ENCODE data around the gene POLR2E.

Gene POLR2E

DNA sequence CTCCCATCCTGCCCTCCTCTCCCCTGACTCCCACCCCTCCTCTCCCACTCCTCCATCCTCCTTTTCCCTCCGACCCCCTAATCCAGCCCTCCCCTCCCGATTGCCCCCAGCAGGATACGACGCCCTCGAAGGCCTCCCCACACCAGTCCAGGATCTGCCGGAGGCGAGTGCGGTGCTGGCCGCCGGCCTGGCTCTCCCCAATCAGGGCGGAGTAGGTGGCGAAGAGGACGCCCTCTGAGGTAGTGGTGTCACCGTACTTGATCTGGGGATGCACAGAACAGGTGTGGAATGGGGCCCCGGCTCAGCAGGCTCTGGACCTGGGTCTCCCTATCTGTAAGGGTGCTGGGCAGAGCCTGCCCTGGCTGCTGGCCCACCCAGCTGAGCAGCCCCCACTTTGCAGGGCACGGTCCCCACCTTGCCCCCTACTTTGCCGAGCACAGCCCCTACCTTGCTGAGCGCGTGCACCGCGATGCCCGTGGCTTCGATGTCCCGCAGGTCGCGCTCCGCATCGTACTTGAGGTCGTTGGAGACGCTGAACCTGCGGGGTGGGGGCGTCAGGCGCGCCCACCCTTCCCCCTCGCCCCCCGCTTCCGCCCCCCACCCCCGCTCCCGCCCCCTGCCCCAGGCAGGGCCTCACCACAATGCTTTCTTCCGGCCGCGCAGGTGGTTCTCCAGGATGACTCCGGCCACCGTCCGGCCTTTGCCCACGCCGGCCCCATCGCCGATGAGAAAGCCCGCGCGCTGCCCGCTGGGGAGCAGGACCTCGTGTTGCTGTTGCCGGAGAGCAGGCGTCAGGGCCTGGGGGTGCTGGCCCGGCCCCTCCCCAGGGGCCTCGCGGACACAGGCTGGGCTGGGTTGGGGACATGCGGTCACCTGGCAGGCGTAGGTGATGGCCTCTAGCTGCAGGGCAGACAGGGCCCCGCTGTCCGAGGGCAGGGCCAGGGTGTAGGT, 27.1 kb upstream of the POLR2E start:
- DNase-seq (ENCODE audit: low read depth in 2 of 2), result no peak
- no peak overlapping the region for H3K4me3 ChIP-seq (replicated peaks in 1 of 2; ENCODE audit: low read depth in 2 of 2, low read length in 2 of 2)
- TF ChIP-seq, protein P1, sequence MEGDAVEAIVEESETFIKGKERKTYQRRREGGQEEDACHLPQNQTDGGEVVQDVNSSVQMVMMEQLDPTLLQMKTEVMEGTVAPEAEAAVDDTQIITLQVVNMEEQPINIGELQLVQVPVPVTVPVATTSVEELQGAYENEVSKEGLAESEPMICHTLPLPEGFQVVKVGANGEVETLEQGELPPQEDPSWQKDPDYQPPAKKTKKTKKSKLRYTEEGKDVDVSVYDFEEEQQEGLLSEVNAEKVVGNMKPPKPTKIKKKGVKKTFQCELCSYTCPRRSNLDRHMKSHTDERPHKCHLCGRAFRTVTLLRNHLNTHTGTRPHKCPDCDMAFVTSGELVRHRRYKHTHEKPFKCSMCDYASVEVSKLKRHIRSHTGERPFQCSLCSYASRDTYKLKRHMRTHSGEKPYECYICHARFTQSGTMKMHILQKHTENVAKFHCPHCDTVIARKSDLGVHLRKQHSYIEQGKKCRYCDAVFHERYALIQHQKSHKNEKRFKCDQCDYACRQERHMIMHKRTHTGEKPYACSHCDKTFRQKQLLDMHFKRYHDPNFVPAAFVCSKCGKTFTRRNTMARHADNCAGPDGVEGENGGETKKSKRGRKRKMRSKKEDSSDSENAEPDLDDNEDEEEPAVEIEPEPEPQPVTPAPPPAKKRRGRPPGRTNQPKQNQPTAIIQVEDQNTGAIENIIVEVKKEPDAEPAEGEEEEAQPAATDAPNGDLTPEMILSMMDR (IDR thresholded peaks at IDR 0.05; ENCODE audit: low read depth, low read length), result no peak

DNA sequence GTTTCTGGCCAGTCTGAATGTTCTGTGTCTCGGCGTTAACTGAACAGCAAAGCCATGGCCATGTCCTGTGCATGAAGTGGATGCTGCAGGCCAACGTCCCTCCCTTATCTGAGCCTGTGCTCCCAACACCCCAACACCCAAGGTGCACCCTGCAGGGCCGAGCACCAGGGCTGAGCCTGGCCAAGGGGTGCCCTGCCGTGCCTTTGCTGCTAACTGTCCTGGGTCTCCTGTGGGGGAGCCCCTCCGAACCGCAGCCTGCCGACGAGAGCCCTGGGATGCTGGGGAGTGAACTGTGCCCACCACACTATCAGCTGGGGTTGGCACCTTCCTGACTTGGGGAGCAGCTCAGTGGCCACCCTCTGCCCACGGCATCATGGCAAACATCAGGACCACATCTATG, 26.2 kb upstream of the POLR2E start:
- DNase-seq (ENCODE audit: low read depth in 2 of 2), result no peak

DNA sequence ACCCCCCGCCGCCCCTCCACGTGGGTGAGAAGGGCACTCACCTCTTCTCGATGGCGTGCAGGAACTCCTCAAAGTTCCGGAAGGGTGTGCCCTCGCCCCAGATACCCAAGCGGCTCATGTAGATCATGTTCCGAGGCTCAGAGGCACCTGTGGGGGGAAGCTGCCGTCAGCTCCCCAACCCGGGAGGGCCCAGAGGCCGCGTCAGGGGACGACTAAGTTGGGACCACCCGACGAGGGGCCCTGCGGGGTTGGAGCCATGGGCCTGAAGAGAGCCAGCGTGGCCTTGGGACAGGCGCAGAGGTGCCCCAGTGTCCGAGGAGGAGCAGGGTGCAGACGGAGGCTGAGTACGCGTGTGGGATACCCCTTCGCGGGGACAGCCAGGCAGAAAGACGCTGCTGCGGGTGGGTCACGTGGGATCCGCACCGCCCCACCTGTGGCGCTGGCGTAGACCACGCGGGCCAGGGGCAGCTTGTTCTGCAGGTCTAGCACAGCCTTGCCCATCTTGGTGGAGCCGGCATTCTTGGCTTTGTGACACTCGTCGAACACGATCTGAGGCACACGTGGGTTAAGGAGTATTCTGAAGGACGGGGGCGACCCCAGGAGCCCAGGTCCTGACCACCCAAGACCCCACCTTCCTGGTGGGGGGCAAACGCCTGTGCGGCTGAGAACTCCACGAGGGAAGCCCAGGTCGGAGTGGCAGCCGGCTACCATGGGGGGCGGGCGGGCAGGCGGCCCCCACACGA, 24.5 kb upstream of the POLR2E start:
- TF ChIP-seq, protein P1 (IDR thresholded peaks at IDR 0.05; ENCODE audit: low read depth, low read length), result no peak
- DNase-seq (ENCODE audit: low read depth in 2 of 2), result no peak
- H3K4me3 ChIP-seq (replicated peaks in 1 of 2; ENCODE audit: low read depth in 2 of 2, low read length in 2 of 2), result no peak overlapping the region

More for the DNA sequence above, 26.2 kb upstream of the POLR2E start:
- no peak overlapping the region for H3K4me3 ChIP-seq (replicated peaks in 1 of 2; ENCODE audit: low read depth in 2 of 2, low read length in 2 of 2)
- TF ChIP-seq, protein P1 (IDR thresholded peaks at IDR 0.05; ENCODE audit: low read depth, low read length), result no peak

DNA sequence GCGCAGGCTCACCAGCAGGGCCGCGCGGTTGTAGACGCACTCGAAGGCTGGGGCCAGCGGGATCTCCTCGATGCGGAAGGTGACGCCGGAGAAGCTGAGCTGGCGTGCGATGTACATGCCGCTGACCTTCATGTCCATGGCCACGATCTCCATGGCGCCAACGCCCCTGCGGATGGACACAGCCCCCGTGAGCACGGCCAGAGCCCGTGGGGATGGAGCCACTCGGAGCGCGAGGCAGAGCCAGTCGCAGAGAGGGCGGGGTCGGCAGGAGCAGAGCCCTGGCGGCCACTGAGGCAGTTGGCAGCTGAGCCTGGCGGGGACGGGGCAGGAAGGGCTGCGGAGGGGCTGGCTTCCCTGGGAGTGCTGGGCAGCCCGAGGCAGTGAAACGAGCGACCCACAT, 23.8 kb upstream of the POLR2E start:
- TF ChIP-seq, protein P1 (IDR thresholded peaks at IDR 0.05; ENCODE audit: low read depth, low read length), result no peak
- DNase-seq (ENCODE audit: low read depth in 2 of 2), result no peak
- no peak overlapping the region for H3K4me3 ChIP-seq (replicated peaks in 1 of 2; ENCODE audit: low read depth in 2 of 2, low read length in 2 of 2)

DNA sequence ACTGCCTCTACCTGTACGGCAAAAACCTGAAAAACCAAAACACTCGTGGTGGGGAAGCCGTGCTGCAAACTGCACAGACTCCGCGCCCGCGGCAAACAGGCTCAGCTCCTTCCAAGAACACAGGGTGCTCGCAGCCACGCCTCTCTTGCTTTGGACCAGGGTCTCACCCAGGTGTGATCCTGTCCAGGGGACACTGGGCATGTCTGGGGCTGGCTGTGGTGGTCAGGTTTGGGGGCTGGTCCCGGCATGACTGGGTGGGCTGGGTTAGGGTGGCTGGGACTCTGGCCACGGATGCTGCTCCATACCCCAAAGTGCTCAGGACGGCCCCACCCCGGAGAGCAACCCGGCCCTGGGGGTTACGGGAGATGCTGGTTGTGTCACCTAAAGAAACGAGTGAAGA, 22.5 kb upstream of the POLR2E start:
- DNase-seq (ENCODE audit: low read depth in 2 of 2), result no peak
- TF ChIP-seq, protein P1 (IDR thresholded peaks at IDR 0.05; ENCODE audit: low read depth, low read length), result no peak
- H3K4me3 ChIP-seq (replicated peaks in 1 of 2; ENCODE audit: low read depth in 2 of 2, low read length in 2 of 2), result no peak overlapping the region

DNA sequence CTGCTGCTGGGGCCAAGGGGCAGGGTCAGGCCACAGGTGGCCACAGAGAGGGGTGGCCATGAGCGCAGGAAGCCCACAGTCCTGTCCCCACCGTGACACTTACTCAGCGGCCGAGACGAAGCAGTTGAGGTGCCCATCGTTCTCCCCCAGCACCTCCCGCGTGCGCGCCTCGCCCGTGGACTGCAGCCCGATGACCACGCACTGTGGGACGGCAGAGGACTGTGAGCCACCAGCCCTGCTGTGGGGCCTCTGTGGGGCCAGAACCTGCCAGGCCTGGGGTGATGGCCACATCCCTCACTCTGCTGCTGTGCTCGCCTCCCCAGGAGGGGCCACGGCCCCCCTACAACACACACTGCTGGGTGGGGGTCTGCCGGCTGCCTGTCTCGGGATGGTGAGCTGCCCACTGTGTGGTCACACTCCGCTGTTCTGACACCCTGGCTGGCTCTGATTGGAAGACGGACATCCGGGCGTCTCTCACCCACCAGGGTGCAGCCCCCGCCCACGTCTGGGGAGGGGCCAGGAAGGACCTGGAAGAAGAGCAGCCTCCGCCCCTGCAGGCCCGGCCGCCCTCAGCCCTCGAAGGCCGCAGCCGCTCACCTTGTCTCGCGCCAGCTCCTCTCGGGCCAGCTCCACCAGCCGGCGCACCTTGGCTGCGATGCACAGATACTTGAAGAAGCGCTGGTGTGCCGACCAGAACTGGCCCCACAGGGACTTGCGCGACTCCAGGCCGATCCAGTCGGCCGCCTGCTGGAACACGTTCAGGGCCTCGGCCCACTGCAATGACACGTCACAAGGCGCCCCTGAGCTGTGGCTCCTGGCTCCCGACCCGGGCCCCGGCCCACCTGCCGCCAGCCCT, 21.8 kb upstream of the POLR2E start:
- TF ChIP-seq, protein P1 (IDR thresholded peaks at IDR 0.05; ENCODE audit: low read depth, low read length), result no peak
- DNase-seq (ENCODE audit: low read depth in 2 of 2), result no peak
- no peak overlapping the region for H3K4me3 ChIP-seq (replicated peaks in 1 of 2; ENCODE audit: low read depth in 2 of 2, low read length in 2 of 2)

All from cardiac fibroblast (primary cell).